Stimulated activated CD8-positive, alpha-beta memory T cell treated with anti-CD3 and anti-CD28 coated beads, Interleukin-4, amount 100 ng/mL, for 1 hour (primary cell): ENCODE data around the gene INSIG1.

ENCODE experiments used
- DNase-seq, 2 donors: peaks; one replicate each; pipeline ENCODE4 v3.0.0-alpha.2; 2020; ENCODE audit warnings: low read depth in 2 of 2, low spot score in 1 of 2

INSIG1 gene

DNA sequence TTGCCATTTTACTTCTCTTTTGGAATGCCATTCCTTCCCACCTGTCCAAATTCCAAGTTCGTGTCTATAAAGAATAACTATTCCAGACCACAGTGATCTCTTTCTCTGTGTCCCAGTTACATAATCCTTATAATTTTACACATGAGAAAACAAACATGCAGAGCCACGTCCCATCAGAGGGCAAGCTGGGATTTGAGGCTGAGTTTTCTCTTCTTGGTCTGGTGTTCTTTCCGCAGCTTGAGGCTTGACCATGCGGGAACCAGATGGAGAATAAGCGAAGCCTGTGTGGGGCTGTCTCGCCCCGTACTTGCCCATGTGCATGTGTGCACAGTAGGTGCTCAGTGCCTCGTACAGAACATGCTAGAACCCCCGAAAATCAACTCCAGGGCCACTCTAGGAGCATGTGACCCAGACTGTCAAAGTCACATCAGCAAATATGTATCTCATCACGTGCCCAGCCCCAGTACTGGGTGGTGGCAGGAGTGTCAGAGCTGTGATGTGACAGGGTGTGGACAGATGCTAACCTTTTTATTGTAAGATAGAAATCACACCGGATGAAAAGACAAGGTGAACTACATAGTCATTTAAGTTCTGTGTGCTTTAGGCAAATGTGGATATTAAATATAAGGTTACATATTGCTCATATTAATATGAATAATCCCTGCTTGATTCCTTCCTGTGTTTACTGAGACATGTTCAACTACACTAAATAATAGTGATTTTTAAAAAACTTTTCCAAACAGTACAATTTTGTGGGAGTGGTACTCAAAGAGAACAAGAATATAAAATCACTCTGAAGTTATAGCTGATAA, 3.2 kb downstream of the INSIG1 start:
- DNase-seq: no peak

- DNase-seq: no peak
Measured at GRCh38 chr7:155303039-155303593, 5.4 kb downstream of the INSIG1 start.

DNA sequence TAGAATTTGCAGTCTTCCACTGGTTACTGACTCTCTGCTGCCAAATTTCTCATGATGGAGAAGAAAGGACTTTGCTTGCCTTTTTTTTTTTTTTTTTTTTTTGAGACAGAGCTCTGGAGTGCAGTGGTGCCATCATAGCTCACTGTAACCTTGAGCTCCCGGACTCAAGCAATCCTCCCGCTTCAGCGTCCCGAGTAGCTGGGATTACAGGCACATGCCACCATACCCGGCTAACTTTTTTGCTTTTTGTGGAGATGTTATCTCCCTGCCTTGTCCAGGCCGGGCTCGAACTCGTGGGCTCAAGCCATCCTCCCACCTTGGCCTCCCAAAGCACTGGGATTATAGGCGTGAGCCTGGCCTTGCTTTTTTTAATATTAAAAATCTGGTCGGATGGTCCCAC, 6.2 kb downstream of the INSIG1 start:
- DNase-seq: no peak

- DNase-seq: no peak
Measured at GRCh38 chr7:155305231-155305904, 7.7 kb downstream of the INSIG1 start.

DNA sequence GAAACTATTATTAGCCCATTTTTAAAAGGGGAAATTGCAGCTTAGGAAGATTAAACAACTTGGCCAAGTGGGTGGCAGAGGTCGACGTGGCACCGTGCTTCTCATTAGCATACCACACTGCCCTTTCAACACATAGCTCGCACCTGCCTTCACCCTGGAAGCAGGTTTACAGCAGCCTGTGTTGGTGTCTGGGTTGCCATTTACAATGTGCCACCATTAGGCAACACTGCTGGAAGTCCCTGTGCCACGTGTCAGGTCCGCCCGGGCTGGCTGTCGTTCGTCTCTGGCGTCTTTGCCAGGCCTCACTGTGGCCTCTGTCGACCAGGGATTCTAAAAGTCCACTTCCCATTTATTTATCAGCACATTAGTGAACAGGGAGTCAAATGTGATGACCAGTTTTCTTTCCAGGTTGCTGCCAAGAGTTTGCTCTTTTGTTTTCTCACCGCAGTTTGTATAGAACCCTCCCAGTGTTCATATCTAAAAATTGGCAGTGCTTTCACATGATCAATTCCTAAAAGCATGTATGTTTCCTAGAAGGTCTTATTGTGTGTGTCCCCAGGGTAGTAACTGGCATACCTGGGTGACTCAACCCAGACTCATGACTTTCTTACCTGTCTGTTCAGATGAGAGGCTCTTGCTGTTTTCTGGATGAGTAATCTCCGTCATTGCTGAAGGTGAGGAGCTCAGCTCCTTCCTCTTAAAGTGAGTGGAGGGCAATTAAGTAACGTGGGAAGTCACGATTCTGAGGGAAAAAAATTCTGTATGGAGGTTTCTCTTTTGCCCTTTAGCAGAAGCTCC, 9.2 kb downstream of the INSIG1 start:
- DNase-seq: no peak

DNA sequence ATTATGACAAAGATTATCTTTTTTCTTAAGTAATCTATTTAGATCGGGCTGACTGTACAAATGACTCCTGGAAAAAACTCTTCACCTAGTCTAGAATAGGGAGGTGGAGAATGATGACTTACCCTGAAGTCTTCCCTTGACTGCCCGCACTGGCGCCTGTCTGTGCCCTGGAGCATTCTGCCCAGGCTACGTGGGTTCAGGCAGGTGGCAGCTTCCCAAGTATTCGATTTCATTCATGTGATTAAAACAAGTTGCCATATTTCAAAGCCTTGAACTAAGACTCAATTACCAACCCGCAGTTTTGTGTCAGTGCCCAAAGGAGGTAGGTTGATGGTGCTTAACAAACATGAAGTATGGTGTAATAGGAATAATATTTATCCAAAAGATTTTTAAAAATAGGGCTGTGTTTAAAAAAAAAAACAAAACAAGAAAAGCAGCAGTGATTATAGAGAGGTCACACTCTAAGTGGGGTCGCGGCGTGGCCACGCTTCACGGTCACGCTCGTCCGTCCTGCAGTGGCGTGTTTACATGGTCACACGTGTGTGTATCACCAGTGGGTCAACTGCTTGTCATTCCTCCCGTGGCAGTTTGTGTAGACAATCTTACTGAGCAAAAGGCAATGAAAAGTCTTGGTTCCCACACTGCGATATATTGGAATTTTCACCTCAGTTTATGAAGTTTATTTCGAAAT, 10.8 kb downstream of the INSIG1 start:
- no peak for DNase-seq

GRCh38 chr7:155309021-155309338, 11.3 kb downstream of the INSIG1 start:
- no peak for DNase-seq

- no peak for DNase-seq
Measured at GRCh38 chr7:155310425-155311114, 12.9 kb downstream of the INSIG1 start.

DNA sequence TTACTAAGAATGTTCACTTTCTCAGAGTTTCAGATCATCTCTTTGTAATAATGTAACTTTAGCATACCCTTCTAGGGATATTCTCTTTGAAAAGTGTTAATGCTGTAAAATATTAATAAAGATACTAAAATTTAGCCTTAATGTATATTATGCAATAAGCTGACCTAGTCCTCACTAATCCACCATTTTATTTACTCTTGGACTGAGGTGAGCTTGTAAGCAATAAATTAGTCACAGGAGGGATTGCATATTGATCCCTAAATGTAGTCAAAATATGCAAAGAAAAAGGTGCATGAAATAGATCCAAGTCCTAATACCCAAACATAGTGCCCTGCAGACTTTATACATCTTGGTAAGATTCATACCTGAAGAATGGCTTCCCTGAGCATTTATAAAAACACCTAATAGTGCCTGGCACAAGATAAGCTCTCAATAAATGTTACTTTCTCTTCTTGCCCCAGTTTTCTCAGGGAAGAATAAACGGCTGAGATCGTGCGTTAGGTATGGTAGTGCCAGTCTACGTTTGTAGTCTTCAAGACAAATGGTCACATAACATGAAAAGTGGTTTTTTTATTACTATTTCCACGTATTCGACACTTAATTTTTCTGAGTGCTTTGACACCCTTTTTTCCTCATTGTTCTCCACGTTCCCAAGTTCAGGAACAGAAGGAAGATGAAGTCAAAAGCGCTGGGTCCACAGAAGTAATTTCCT, 14.3 kb downstream of the INSIG1 start:
- no peak for DNase-seq

GRCh38 chr7:155312633-155313032, 15.0 kb downstream of the INSIG1 start:
- DNase-seq: no peak

GRCh38 chr7:155313096-155313495, 15.4 kb downstream of the INSIG1 start:
- DNase-seq: no peak

GRCh38 chr7:155315977-155316376, 18.3 kb downstream of the INSIG1 start:
- DNase-seq: no peak

GRCh38 chr7:155316427-155317113, 18.9 kb downstream of the INSIG1 start:
- no peak for DNase-seq

- no peak for DNase-seq
Measured at GRCh38 chr7:155317114-155317434, 19.4 kb downstream of the INSIG1 start.

- DNase-seq: no peak
Measured at GRCh38 chr7:155318245-155318644, 20.6 kb downstream of the INSIG1 start.

DNA sequence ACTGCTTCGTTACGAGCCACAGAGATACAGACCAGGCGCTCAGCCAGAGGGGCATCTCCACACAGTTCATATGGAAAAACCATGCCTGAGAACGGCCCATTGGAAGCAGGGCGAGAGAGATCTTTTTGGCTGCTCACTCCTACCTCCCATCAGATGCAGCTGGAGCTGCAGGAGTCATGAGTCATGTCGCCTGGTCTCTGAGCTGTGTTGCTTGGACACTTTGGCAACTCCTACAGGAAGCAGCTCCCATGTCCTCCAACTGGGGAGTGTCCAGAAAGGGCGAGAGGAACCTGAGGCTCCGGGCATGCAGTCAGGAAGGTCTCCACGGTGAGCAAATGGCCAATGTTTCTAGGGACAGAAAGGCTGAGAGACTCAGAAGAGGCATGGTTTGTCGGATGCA, 24.9 kb downstream of the INSIG1 start:
- no peak for DNase-seq

DNA sequence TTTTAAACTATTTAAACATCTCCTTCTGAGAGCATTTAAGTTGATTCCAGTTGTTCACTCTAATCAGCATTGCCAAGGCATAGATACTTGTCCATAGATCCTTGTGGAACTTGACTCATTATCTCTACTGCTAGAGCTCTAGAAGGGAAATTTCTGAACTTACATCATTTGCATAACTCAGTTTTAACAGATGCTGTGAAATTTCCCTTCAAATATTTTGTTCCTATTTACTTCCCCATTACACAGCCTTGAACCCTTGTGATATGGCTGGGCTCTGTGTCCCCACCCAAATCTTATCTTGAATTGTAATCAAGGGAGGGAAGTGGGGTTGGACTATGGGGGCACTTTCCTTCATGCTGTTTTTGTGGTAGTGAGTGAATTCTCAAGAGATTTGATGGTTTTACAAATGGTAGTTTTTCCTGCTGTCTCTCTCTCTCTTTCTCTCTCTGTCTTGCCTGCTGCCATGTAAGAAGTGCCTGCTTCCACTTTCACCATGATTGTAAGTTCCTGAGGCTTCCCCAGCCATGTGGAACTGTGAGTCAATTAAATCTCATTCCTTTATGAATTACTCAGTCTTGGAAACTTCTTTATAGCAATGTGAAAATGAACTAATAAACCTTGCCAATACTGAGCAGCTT, 25.4 kb downstream of the INSIG1 start:
- DNase-seq: no peak

DNA sequence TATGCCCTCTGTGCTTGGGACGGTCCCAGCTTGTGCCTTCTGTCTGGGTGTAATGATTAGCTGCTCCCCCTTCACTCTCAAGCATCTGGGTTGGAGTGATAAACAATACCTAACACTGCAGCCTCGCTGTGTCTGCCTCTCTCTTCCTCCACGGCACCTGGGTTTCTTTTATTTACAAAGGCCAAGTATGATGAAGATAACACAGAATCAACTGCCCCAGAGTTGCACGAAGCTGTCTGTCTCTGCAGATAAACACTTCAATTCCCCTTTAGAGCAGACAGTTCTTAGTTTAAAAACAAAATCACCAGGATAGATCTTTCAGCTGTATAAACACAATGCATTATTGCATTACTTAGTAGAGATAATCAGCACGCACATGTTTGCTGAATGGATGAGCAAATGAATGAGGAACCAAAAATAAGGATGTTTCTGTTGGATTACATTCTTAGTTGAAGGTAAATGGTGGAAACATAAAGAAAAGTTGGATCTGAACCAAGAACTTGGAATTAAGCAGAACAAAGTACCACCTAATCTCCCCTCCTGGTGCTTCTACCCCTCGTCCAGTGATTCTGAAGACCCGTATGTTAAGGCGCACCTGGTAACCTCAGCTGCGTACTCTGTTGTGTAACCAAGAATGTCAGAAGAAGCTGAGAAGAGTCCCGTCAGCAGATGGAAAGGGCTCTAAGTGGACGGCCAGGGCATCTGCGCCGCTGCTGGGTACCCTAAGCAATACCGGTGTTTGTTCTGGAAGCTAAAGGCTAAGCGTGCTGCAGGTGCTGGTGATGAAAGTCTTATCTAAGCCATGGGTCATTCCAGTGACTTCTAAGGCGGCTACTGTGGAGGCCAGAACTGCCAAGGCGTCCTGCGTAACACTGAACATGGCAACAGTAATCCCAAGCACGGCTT, 26.6 kb downstream of the INSIG1 start:
- DNase-seq: no peak
